Measurements from ENCODE around the gene DHCR7. TPM values are rescaled to one million over a fixed set of nuclear protein-coding genes. Genes with fewer than 3 reads are reported as not detected.

Gene DHCR7
- total and polyA plus RNA-seq, 2 experiments from 2014 or later = 84.0 to 166 TPM

DNA sequence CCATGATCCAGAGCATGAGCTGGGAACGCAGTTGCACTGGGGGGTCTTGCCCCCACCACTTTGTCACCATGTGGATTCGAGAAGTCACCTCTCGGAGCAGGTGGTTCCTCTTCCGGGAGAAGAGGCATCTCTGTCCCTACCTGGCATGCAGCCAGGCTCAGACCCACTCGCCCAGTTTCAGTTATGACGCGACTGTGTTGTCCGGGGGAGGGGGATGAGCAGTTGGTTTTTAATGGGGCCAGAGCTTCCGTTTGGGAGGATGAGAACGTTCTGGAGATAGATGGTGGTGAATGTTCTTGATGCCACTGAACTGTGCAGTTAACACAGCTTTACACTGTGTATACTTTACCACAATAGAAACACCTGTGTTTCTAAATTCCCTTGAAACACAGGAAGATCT is 41.5 kb downstream of the DHCR7 start (continued):
- TF ChIP-seq POLR2AphosphoS5 (IDR thresholded peaks at IDR 0.05; ENCODE audit: low read depth) (no peak), EZH2 (IDR thresholded peaks at IDR 0.05; ENCODE audit: low read depth, unreplicated experiment) (no peak), ZNF114 (CRISPR knock-in tag; IDR thresholded peaks at IDR 0.05) (no peak)

DNA sequence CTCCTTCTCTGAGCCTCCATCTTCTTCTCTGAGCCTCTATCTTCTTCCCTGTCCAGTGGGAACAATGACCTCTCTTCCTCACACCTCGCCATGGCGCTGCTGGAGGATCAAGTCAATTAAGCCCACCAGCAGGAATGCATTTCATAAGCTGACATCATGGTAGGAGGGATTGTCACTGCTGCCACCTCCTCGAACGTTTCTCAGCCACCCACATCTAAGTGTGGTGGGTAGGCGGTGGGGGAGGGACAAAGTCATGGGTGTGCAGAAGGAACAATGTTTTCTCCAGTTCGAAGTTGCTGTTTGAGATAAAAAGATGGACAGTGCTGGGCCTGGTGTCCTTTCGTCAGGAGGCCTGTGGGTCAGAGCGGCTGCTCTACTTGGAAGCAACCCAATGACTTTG is 44.0 kb downstream of the DHCR7 start:
- H3K36me3 Mint-ChIP-seq (ENCODE audit: low read depth) = peaks cover 7% of the 10 kb centered on the region; the same call in 2 of the 3 replicates
- Histone ChIP-seq H3K27ac (ENCODE audit: low read depth) (no peak overlapping the region), H3F3A (replicated peaks; ENCODE audit: low read depth) (no peaks in the 10 kb centered on the region), H4K20me1 (replicated peaks; ENCODE audit: insufficient read depth) (no peaks in the 10 kb centered on the region), H3K4me2 (no peak overlapping the region), H3K36me3 (ENCODE audit: insufficient read depth) (no peaks in the 10 kb centered on the region), H3K4me3 (no peak overlapping the region), H3K27me3 (ENCODE audit: insufficient read depth) (no peaks in the 10 kb centered on the region), H3K9me2 (ENCODE audit: insufficient read depth) (no peaks in the 10 kb centered on the region), H2AFZ (no peak overlapping the region), H3K4me1 (ENCODE audit: insufficient read depth) (no peaks in the 10 kb centered on the region), H3K79me2 (replicated peaks; ENCODE audit: insufficient read depth) (no peaks in the 10 kb centered on the region)
- no peaks in the 10 kb centered on the region for H3K4me1 Mint-ChIP-seq
- no peak for ATAC-seq
- H3K4me3 Mint-ChIP-seq = no peak overlapping the region; the same call in 2 of the 3 replicates
- peaks cover 21% of the 10 kb centered on the region for H3K9me3 Mint-ChIP-seq
- H3K27me3 Mint-ChIP-seq (ENCODE audit: insufficient read depth, low read depth, poor library complexity) = peaks cover 19% of the 10 kb centered on the region
- DNase-seq (ENCODE audit: low spot score) = no peak
- TF ChIP-seq NANOG (IDR thresholded peaks at IDR 0.05; ENCODE audit: borderline replicate concordance) (no peak), JUNB (IDR thresholded peaks at IDR 0.05; ENCODE audit: unreplicated experiment) (no peak), STAT1 (IDR thresholded peaks at IDR 0.05; ENCODE audit: unreplicated experiment) (no peak), POLR2AphosphoS5 (IDR thresholded peaks at IDR 0.05; ENCODE audit: low read depth) (no peak), EZH2 (IDR thresholded peaks at IDR 0.05; ENCODE audit: low read depth, unreplicated experiment) (no peak), EZH2phosphoT487 (IDR thresholded peaks at IDR 0.05; ENCODE audit: unreplicated experiment) (no peak), ZNF331 (CRISPR knock-in tag; IDR thresholded peaks at IDR 0.05; ENCODE audit: low read depth) (no peak), CREB1 (CRISPR knock-in tag; IDR thresholded peaks at IDR 0.05; ENCODE audit: low read depth) (no peak), ZNF114 (CRISPR knock-in tag; IDR thresholded peaks at IDR 0.05) (no peak)
- TF ChIP-seq, protein P1, sequence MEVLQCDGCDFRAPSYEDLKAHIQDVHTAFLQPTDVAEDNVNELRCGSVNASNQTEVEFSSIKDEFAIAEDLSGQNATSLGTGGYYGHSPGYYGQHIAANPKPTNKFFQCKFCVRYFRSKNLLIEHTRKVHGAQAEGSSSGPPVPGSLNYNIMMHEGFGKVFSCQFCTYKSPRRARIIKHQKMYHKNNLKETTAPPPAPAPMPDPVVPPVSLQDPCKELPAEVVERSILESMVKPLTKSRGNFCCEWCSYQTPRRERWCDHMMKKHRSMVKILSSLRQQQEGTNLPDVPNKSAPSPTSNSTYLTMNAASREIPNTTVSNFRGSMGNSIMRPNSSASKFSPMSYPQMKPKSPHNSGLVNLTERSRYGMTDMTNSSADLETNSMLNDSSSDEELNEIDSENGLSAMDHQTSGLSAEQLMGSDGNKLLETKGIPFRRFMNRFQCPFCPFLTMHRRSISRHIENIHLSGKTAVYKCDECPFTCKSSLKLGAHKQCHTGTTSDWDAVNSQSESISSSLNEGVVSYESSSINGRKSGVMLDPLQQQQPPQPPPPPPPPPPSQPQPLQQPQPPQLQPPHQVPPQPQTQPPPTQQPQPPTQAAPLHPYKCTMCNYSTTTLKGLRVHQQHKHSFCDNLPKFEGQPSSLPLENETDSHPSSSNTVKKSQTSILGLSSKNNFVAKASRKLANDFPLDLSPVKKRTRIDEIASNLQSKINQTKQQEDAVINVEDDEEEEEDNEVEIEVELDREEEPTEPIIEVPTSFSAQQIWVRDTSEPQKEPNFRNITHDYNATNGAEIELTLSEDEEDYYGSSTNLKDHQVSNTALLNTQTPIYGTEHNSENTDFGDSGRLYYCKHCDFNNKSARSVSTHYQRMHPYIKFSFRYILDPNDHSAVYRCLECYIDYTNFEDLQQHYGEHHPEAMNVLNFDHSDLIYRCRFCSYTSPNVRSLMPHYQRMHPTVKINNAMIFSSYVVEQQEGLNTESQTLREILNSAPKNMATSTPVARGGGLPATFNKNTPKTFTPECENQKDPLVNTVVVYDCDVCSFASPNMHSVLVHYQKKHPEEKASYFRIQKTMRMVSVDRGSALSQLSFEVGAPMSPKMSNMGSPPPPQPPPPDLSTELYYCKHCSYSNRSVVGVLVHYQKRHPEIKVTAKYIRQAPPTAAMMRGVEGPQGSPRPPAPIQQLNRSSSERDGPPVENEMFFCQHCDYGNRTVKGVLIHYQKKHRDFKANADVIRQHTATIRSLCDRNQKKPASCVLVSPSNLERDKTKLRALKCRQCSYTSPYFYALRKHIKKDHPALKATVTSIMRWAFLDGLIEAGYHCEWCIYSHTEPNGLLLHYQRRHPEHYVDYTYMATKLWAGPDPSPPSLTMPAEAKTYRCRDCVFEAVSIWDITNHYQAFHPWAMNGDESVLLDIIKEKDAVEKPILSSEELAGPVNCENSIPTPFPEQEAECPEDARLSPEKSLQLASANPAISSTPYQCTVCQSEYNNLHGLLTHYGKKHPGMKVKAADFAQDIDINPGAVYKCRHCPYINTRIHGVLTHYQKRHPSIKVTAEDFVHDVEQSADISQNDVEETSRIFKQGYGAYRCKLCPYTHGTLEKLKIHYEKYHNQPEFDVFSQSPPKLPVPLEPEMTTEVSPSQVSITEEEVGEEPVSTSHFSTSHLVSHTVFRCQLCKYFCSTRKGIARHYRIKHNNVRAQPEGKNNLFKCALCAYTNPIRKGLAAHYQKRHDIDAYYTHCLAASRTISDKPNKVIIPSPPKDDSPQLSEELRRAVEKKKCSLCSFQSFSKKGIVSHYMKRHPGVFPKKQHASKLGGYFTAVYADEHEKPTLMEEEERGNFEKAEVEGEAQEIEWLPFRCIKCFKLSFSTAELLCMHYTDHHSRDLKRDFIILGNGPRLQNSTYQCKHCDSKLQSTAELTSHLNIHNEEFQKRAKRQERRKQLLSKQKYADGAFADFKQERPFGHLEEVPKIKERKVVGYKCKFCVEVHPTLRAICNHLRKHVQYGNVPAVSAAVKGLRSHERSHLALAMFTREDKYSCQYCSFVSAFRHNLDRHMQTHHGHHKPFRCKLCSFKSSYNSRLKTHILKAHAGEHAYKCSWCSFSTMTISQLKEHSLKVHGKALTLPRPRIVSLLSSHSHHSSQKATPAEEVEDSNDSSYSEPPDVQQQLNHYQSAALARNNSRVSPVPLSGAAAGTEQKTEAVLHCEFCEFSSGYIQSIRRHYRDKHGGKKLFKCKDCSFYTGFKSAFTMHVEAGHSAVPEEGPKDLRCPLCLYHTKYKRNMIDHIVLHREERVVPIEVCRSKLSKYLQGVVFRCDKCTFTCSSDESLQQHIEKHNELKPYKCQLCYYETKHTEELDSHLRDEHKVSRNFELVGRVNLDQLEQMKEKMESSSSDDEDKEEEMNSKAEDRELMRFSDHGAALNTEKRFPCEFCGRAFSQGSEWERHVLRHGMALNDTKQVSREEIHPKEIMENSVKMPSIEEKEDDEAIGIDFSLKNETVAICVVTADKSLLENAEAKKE (CRISPR knock-in tag; IDR thresholded peaks at IDR 0.05) = no peak
- TF ChIP-seq, protein P2, sequence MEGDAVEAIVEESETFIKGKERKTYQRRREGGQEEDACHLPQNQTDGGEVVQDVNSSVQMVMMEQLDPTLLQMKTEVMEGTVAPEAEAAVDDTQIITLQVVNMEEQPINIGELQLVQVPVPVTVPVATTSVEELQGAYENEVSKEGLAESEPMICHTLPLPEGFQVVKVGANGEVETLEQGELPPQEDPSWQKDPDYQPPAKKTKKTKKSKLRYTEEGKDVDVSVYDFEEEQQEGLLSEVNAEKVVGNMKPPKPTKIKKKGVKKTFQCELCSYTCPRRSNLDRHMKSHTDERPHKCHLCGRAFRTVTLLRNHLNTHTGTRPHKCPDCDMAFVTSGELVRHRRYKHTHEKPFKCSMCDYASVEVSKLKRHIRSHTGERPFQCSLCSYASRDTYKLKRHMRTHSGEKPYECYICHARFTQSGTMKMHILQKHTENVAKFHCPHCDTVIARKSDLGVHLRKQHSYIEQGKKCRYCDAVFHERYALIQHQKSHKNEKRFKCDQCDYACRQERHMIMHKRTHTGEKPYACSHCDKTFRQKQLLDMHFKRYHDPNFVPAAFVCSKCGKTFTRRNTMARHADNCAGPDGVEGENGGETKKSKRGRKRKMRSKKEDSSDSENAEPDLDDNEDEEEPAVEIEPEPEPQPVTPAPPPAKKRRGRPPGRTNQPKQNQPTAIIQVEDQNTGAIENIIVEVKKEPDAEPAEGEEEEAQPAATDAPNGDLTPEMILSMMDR (conservative IDR thresholded peaks at IDR 0.05; ENCODE audit: low read depth in 2 of 2) = no peak
- TF ChIP-seq, protein P3, sequence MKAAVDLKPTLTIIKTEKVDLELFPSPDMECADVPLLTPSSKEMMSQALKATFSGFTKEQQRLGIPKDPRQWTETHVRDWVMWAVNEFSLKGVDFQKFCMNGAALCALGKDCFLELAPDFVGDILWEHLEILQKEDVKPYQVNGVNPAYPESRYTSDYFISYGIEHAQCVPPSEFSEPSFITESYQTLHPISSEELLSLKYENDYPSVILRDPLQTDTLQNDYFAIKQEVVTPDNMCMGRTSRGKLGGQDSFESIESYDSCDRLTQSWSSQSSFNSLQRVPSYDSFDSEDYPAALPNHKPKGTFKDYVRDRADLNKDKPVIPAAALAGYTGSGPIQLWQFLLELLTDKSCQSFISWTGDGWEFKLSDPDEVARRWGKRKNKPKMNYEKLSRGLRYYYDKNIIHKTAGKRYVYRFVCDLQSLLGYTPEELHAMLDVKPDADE (IDR thresholded peaks at IDR 0.05) = no peak
- TF ChIP-seq, protein P4, sequence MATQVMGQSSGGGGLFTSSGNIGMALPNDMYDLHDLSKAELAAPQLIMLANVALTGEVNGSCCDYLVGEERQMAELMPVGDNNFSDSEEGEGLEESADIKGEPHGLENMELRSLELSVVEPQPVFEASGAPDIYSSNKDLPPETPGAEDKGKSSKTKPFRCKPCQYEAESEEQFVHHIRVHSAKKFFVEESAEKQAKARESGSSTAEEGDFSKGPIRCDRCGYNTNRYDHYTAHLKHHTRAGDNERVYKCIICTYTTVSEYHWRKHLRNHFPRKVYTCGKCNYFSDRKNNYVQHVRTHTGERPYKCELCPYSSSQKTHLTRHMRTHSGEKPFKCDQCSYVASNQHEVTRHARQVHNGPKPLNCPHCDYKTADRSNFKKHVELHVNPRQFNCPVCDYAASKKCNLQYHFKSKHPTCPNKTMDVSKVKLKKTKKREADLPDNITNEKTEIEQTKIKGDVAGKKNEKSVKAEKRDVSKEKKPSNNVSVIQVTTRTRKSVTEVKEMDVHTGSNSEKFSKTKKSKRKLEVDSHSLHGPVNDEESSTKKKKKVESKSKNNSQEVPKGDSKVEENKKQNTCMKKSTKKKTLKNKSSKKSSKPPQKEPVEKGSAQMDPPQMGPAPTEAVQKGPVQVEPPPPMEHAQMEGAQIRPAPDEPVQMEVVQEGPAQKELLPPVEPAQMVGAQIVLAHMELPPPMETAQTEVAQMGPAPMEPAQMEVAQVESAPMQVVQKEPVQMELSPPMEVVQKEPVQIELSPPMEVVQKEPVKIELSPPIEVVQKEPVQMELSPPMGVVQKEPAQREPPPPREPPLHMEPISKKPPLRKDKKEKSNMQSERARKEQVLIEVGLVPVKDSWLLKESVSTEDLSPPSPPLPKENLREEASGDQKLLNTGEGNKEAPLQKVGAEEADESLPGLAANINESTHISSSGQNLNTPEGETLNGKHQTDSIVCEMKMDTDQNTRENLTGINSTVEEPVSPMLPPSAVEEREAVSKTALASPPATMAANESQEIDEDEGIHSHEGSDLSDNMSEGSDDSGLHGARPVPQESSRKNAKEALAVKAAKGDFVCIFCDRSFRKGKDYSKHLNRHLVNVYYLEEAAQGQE (IDR thresholded peaks at IDR 0.05; ENCODE audit: unreplicated experiment) = no peak
- no peak overlapping the region for H3K27ac Mint-ChIP-seq

Measured in GM23338 (cell line).